ENCODE measurements around the gene CEMIP2.

CEMIP2 gene

GRCh38 chr9:71646131-71646530 lies 122.2 kb downstream of the CEMIP2 start:
- TF ChIP-seq, protein P1, sequence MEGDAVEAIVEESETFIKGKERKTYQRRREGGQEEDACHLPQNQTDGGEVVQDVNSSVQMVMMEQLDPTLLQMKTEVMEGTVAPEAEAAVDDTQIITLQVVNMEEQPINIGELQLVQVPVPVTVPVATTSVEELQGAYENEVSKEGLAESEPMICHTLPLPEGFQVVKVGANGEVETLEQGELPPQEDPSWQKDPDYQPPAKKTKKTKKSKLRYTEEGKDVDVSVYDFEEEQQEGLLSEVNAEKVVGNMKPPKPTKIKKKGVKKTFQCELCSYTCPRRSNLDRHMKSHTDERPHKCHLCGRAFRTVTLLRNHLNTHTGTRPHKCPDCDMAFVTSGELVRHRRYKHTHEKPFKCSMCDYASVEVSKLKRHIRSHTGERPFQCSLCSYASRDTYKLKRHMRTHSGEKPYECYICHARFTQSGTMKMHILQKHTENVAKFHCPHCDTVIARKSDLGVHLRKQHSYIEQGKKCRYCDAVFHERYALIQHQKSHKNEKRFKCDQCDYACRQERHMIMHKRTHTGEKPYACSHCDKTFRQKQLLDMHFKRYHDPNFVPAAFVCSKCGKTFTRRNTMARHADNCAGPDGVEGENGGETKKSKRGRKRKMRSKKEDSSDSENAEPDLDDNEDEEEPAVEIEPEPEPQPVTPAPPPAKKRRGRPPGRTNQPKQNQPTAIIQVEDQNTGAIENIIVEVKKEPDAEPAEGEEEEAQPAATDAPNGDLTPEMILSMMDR (IDR thresholded peaks at IDR 0.05): no peak

- TF ChIP-seq, protein P1 (IDR thresholded peaks at IDR 0.05): no peak
These were observed 123.4 kb downstream of the CEMIP2 start for GRCh38 chr9:71644819-71645362.

GRCh38 chr9:71643330-71643729 lies 125.0 kb downstream of the CEMIP2 start:
- TF ChIP-seq, protein P1 (IDR thresholded peaks at IDR 0.05): no peak

DNA sequence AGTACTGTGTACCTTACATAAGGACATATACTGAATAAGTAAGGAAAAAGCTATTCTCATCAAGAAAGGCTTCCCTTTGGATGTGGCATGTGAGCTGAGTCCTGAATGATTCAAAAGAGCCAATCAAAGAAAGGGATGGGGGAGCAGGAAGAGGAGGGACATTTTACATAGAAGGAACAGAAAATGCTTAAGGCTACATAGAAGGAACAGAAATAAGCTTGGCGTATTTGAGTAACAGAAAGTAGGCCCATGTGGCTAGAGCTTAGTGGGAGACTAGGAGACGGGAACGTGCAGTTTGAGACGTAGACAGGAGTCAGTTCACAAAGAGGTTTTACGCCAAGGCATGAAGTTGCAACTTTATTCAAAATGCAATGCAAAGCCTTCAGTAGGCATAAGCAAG lies 126.3 kb downstream of the CEMIP2 start:
- TF ChIP-seq, protein P1 (IDR thresholded peaks at IDR 0.05): no peak

- TF ChIP-seq, protein P1 (IDR thresholded peaks at IDR 0.05): no peak
These were observed 129.7 kb downstream of the CEMIP2 start for GRCh38 chr9:71638627-71639026.

DNA sequence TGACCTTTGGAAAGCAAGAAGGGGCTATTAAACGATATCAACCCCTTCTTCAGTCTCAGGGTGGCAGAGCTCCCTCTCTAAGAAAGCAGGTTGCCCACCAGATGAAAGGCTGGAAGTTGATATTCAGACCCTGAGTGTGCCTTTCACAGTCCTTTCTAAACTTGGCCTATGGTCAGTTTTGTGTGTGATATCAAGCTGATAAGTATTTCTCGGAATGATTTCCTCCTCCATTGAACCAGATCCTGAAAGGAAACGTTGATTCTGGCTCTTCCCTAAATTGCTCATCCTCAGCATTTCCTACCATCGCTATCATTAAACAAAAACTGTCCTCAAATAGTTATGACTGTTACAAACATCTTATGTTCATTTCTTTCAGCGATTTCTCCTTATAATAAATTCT lies 130.4 kb downstream of the CEMIP2 start:
- TF ChIP-seq, protein P1 (IDR thresholded peaks at IDR 0.05): no peak

DNA sequence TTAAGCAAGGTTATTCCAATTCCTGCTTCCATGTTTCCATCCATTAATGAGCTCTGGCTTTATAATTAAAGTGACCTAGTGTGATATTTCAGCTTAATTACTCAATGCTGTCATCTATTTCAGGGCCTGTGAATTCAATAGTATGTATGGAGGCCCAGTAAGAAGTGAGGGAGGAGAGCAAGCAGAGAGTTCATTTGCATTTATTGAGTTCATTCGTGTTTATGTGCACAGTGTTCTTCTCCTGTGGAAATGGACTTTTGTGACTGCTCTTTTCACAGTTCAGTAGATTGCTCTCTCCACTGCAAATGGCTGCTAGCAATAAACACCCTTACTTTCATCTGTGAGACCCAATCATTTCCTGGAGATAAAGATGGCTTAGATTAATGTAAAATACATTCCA lies 130.9 kb downstream of the CEMIP2 start:
- TF ChIP-seq, protein P1 (IDR thresholded peaks at IDR 0.05): no peak
